Measurements from ENCODE around the gene TMEM131L. TPM values are rescaled to one million over a fixed set of nuclear protein-coding genes. Genes with fewer than 3 reads are reported as not detected.

The TMEM131L gene
- total RNA-seq, 1 donor from 2014 or later = 6.4 TPM

DNA sequence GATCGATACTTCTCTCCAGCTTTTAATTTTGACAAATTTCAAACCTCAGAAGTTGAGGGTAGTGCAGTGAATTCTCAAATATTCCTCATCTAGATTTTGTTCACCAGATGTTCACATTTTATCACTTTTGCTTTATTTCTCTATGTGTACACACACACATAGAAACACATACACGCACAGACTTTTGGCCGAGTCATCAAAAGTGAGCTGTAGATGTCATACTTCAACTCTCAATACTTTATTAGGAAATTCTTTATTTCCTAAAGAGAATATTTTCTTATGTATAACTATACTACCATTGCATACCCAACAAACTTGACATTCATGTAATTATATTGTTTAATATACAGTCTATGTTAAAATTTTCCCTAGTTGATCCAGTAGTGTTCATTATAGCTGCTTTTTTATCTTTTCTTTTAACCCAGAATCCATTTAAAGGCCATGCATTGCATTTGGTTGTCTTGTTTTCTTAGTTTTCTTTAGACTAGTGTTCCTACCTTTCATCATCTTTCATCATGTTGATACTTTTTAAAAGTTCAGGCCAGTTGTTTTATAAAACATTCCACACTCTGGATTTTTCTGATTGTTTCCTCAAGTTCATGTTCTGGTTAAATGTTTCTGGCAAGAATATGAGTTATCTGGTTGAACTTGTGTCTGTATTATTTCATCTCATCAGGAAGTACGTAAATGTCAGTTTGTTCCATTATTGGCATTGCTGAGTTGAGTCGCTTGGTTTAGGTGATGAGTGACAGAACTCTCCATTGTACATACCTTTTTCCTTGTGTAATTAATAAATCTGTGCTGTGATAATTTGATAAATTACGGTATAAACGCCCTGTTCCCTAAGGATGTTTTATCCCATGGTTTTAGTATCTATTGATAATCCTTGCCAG lies 123.8 kb downstream of the TMEM131L start:
- H3K36me3 Mint-ChIP-seq (ENCODE audit: unreplicated experiment) = peaks cover 21% of the 10 kb centered on the region
- no peaks in the 10 kb centered on the region for H3K9me3 Mint-ChIP-seq (ENCODE audit: unreplicated experiment)
- H3K27ac Mint-ChIP-seq (ENCODE audit: unreplicated experiment) = no peak overlapping the region
- H3K4me3 Mint-ChIP-seq (ENCODE audit: unreplicated experiment) = no peak overlapping the region
- no peak for TF ChIP-seq CTCF (IDR thresholded peaks at IDR 0.05)
- H3K4me1 Mint-ChIP-seq (ENCODE audit: unreplicated experiment) = peaks cover 13% of the 10 kb centered on the region
- DNase-seq (ENCODE audit: extremely low spot score, unreplicated experiment) = no peak
- no peaks in the 10 kb centered on the region for H3K27me3 Mint-ChIP-seq (ENCODE audit: unreplicated experiment)

DNA sequence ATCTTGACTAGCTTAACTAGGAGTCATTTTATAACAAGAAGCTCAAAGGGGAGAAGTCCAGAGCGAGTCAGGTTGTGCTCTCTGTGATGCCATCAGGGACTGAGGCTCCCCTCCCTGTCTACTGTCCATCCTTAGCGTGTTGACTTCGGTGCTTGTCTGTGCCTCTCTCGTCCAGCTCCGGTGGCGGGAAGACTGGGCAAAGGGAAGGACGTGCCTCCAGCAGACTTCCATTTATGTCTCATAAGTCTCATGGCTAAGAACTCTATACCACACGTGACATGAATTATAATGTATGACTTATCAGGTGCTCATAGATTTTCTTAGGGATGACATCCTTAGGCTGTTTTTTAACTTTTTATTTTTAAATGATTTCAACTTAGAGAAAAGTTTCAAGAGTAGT lies 125.3 kb downstream of the TMEM131L start:
- Mint-ChIP-seq H3K4me3 (ENCODE audit: unreplicated experiment) (no peak overlapping the region), H3K4me1 (ENCODE audit: unreplicated experiment) (peaks cover 13% of the 10 kb centered on the region), H3K9me3 (ENCODE audit: unreplicated experiment) (no peaks in the 10 kb centered on the region), H3K27ac (ENCODE audit: unreplicated experiment) (no peak overlapping the region), H3K36me3 (ENCODE audit: unreplicated experiment) (peaks cover 21% of the 10 kb centered on the region), H3K27me3 (ENCODE audit: unreplicated experiment) (no peaks in the 10 kb centered on the region)
- DNase-seq (ENCODE audit: extremely low spot score, unreplicated experiment) = no peak
- TF ChIP-seq CTCF (IDR thresholded peaks at IDR 0.05) = no peak

GRCh38 chr4:153592064-153592463 lies 125.9 kb downstream of the TMEM131L start:
- no peak for TF ChIP-seq CTCF (IDR thresholded peaks at IDR 0.05)
- Mint-ChIP-seq H3K36me3 (ENCODE audit: unreplicated experiment) (peaks cover 21% of the 10 kb centered on the region), H3K4me1 (ENCODE audit: unreplicated experiment) (peaks cover 13% of the 10 kb centered on the region), H3K4me3 (ENCODE audit: unreplicated experiment) (no peak overlapping the region), H3K27me3 (ENCODE audit: unreplicated experiment) (no peaks in the 10 kb centered on the region), H3K27ac (ENCODE audit: unreplicated experiment) (no peak overlapping the region), H3K9me3 (ENCODE audit: unreplicated experiment) (no peaks in the 10 kb centered on the region)
- no peak for DNase-seq (ENCODE audit: extremely low spot score, unreplicated experiment)

DNA sequence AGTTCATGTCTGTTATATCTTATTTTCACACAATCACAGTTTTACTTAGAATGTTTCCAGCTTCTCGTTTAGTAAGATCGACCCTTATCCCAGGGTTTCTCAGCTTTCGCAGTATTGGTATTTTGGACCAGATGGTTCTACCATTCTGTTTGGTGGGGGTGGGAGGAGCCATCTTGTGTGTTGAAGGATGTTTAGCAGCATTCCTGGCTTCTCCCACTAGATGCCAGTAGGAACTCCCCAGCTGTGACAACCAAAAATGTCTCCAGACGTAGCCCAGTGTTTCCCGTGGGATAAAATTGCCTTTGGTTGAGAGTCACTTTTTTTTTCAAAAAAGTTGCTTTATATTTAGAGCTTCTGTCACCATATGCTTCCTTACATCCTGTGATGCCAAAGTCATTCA lies 127.0 kb downstream of the TMEM131L start:
- no peak for TF ChIP-seq CTCF (IDR thresholded peaks at IDR 0.05)
- no peaks in the 10 kb centered on the region for H3K9me3 Mint-ChIP-seq (ENCODE audit: unreplicated experiment)

DNA sequence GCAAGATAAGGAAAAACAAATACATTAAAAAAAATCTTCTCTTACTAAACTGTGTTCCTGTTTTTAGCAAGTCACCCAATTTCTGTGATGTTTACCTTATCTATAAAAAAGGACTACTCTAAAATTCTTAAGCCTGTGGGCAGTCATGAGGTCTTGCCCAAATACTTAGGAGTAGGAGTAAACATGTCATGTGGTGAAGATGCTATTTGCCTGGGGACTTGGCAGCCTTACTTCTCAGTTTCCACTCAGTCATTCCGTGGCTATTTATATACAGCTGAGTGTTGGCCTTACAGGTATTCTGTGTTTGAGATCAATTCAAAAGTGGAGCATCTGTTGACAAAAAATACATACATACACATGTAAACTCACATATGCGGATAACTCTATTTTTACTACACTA lies 128.1 kb downstream of the TMEM131L start:
- H3K27ac Mint-ChIP-seq (ENCODE audit: unreplicated experiment) = peak overlapping the region; percentile 25
- peaks cover 20% of the 10 kb centered on the region for H3K36me3 Mint-ChIP-seq (ENCODE audit: unreplicated experiment)
- peaks cover 13% of the 10 kb centered on the region for H3K4me1 Mint-ChIP-seq (ENCODE audit: unreplicated experiment)
- no peak overlapping the region for H3K4me3 Mint-ChIP-seq (ENCODE audit: unreplicated experiment)
- no peak for TF ChIP-seq CTCF (IDR thresholded peaks at IDR 0.05)
- H3K9me3 Mint-ChIP-seq (ENCODE audit: unreplicated experiment) = no peaks in the 10 kb centered on the region
- no peaks in the 10 kb centered on the region for H3K27me3 Mint-ChIP-seq (ENCODE audit: unreplicated experiment)
- no peak for DNase-seq (ENCODE audit: extremely low spot score, unreplicated experiment)

More for the DNA sequence above, 127.0 kb downstream of the TMEM131L start:
- Mint-ChIP-seq H3K4me3 (ENCODE audit: unreplicated experiment) (no peak overlapping the region), H3K4me1 (ENCODE audit: unreplicated experiment) (peaks cover 13% of the 10 kb centered on the region), H3K36me3 (ENCODE audit: unreplicated experiment) (peaks cover 18% of the 10 kb centered on the region), H3K27me3 (ENCODE audit: unreplicated experiment) (no peaks in the 10 kb centered on the region), H3K27ac (ENCODE audit: unreplicated experiment) (no peak overlapping the region)
- no peak for DNase-seq (ENCODE audit: extremely low spot score, unreplicated experiment)
